ENCODE data around the gene RS1.

GRCh38 chrX:18682979-18683387, 11.1 kb upstream of the RS1 start:
- TF ChIP-seq CTCF (IDR thresholded peaks at IDR 0.05): no peak
- TF ChIP-seq POLR2A (IDR thresholded peaks at IDR 0.05): no peak
